Uterus (tissue), 4 donors: ENCODE measurements around the gene HTRA1. TPM values are rescaled to one million over a fixed set of nuclear protein-coding genes. Genes with fewer than 3 reads are reported as not detected.

Source experiments
- DNase-seq, 2 donors: peaks; one replicate each; pipeline ENCODE4 v3.0.0-alpha.2; 2019 to 2020
- H3K27ac ChIP-seq, 2 donors: fragments of 200-600 bp; sonication (generic); 1 replicate in 1 of 2; 2 replicates in 1 of 2; pipeline ENCODE4 v1.5.1; 2016 to 2018
- H3K27me3 ChIP-seq, 2 donors: fragments of 200-600 bp; sonication (generic); one replicate each; pipeline ENCODE4 v1.5.1; 2018 to 2019; ENCODE audit warnings: control low read depth in 1 of 2
- H3K36me3 ChIP-seq, 2 donors: fragments of 200-600 bp; sonication (generic); one replicate each; pipeline ENCODE4 v1.5.1; 2019; ENCODE audit warnings: control low read depth in 1 of 2
- H3K4me1 ChIP-seq, 2 donors: fragments of 200-600 bp; sonication (generic); one replicate each; pipeline ENCODE4 v1.5.1; 2018 to 2019; ENCODE audit warnings: control low read depth in 1 of 2
- H3K4me3 ChIP-seq, 2 donors: fragments of 200-600 bp; sonication (generic); 1 replicate in 1 of 2; 2 replicates in 1 of 2; pipeline ENCODE4 v1.5.1; 2018 to 2019; ENCODE audit warnings: mild to moderate bottlenecking in 1 of 2
- H3K9me3 ChIP-seq, 2 donors: fragments of 200-600 bp; sonication (generic); one replicate each; pipeline ENCODE4 v1.5.1; 2019; ENCODE audit warnings: control low read depth in 1 of 2
- POLR2A ChIP-seq, 2 donors: fragments of 450-650 bp; IDR thresholded peaks; one replicate each; pipeline ENCODE4 v1.6.1; 2016; ENCODE audit warnings: antibody characterized with exemption in 2 of 2, mild to moderate bottlenecking in 1 of 2, moderate library complexity in 1 of 2
- intact Hi-C: fragments of 100-400 bp; cut with DNase I; formaldehyde crosslinking; loops from one replicate; pipeline ENCODE4 v1.15.1; 2023; ENCODE audit warnings: low total_unique reads
- total RNA-seq, 4 donors: library from RNA; depleted of rRNA in 3 of 4; stranded (reverse); fragments of >200 nt in 3 of 4; gene quantifications; one replicate each; pipeline versions ENCODE4 v1.1.0 to v1.2.4, GENCODE V29; 2014 to 2023
- TF ChIP-seq, protein P1 (sequence below), 4 experiments: fragments of 200-600 bp in 2 of 4; fragments of 450-650 bp in 2 of 4; sonication (generic) in 2 of 4; IDR thresholded peaks; one replicate each; pipeline ENCODE4 v1.5.1; 2016 to 2019; ENCODE audit warnings: antibody characterized with exemption in 4 of 4, mild to moderate bottlenecking in 2 of 4, moderate library complexity in 1 of 4
- donor health status: DM: yes; HTN: yes; CAD: no.

HTRA1 gene
- total RNA-seq, 4 donors from 2014 or later, result 98.3 to 153 (median 142) TPM

- Histone ChIP-seq H3K27me3 (no peaks in the 10 kb centered on the region), H3K27ac (no peak overlapping the region), H3K36me3 (no peaks in the 10 kb centered on the region), H3K4me1 (peaks cover 0 to 4% of the 10 kb centered on the region in 2 donors), H3K4me3 (no peak overlapping the region), H3K9me3 (no peaks in the 10 kb centered on the region)
- no peak for DNase-seq
- intact Hi-C loops, result no loop called here
- TF ChIP-seq, protein P1, sequence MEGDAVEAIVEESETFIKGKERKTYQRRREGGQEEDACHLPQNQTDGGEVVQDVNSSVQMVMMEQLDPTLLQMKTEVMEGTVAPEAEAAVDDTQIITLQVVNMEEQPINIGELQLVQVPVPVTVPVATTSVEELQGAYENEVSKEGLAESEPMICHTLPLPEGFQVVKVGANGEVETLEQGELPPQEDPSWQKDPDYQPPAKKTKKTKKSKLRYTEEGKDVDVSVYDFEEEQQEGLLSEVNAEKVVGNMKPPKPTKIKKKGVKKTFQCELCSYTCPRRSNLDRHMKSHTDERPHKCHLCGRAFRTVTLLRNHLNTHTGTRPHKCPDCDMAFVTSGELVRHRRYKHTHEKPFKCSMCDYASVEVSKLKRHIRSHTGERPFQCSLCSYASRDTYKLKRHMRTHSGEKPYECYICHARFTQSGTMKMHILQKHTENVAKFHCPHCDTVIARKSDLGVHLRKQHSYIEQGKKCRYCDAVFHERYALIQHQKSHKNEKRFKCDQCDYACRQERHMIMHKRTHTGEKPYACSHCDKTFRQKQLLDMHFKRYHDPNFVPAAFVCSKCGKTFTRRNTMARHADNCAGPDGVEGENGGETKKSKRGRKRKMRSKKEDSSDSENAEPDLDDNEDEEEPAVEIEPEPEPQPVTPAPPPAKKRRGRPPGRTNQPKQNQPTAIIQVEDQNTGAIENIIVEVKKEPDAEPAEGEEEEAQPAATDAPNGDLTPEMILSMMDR (IDR thresholded peaks at IDR 0.05), result no peak
Measured at GRCh38 chr10:122458693-122459092, 2.7 kb upstream of the HTRA1 start.

DNA sequence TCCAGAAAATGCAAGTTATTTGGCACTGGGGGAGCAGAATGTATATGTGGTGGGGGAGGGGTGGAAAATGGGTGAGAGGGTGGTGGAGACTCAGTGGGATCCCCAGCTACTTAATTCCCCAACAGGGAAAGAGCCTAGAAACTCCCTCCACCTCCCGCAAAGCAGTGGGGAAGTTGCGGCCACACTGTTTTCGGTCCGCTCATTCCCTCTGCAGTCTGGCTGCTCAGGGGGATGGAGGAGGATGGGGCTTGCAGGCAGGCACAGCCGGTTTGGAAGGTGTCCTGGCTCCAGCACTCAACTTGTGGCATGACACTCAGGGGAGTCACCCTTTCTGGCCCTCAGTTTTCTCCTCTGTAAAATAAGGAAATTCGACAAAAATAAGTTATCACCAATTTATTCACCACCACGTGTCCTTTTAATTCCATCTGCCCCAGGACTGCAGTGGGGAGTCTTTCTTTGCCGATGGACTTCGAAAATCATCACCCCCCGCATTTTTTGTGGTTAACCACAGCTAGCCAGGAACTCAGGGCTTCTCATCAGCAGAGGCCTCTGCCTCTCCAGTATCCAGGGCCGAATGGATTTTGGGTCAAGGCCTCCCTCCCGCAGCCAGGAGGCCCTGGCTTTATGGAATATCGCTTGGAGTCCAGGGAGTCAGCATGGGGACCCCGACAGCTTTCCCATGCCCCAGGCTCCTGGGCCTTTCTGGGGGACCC is 1.6 kb upstream of the HTRA1 start:
- Histone ChIP-seq H3K4me3 (no peak overlapping the region), H3K9me3 (no peaks in the 10 kb centered on the region), H3K36me3 (no peaks in the 10 kb centered on the region), H3K4me1 (peaks cover 0 to 4% of the 10 kb centered on the region in 2 donors), H3K27ac (peak overlapping the region; percentile 90 to 96), H3K27me3 (no peaks in the 10 kb centered on the region)
- intact Hi-C loops, result no loop called here
- DNase-seq, result peak in 1 of 2 donors; percentile 49
- no peak for TF ChIP-seq POLR2A (IDR thresholded peaks at IDR 0.05)
- TF ChIP-seq, protein P1 (IDR thresholded peaks at IDR 0.05), result no peak

DNA sequence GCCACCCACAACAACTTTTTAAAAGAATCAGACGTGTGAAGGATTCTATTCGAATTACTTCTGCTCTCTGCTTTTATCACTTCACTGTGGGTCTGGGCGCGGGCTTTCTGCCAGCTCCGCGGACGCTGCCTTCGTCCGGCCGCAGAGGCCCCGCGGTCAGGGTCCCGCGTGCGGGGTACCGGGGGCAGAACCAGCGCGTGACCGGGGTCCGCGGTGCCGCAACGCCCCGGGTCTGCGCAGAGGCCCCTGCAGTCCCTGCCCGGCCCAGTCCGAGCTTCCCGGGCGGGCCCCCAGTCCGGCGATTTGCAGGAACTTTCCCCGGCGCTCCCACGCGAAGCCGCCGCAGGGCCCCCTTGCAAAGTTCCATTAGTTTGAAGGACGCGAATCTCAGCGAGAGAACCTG is 461 bp upstream of the HTRA1 start:
- Histone ChIP-seq H3K4me3 (peak overlapping the region; percentile 56 to 85), H3K27ac (peak overlapping the region; percentile 90 to 96), H3K27me3 (no peaks in the 10 kb centered on the region), H3K36me3 (no peaks in the 10 kb centered on the region), H3K9me3 (no peaks in the 10 kb centered on the region), H3K4me1 (peaks cover 0 to 4% of the 10 kb centered on the region in 2 donors)
- intact Hi-C loops, result no loop called here
- TF ChIP-seq, protein P1 (IDR thresholded peaks at IDR 0.05), result no peak
- TF ChIP-seq POLR2A (IDR thresholded peaks at IDR 0.05), result no peak
- DNase-seq, result no peak

GRCh38 chr10:122461729-122462532 is 578 bp downstream of the HTRA1 start:
- peak overlapping the region; percentile 90 to 96 for H3K27ac ChIP-seq
- H3K4me3 ChIP-seq, result peak overlapping the region; percentile 56 to 85
- intact Hi-C loops, result no loop called here
- H3K36me3 ChIP-seq, result no peaks in the 10 kb centered on the region
- peaks cover 0 to 4% of the 10 kb centered on the region in 2 donors for H3K4me1 ChIP-seq
- no peaks in the 10 kb centered on the region for H3K9me3 ChIP-seq
- TF ChIP-seq, protein P1 (IDR thresholded peaks at IDR 0.05), result peak in 1 of 4 experiments; percentile 16
- TF ChIP-seq POLR2A (IDR thresholded peaks at IDR 0.05), result no peak
- DNase-seq, result peak in 1 of 2 donors; percentile 34
- no peaks in the 10 kb centered on the region for H3K27me3 ChIP-seq
